Karpas-422 (cell line): ENCODE data around the gene PRKN. TPM values are rescaled to one million over a fixed set of nuclear protein-coding genes. Genes with fewer than 3 reads are reported as not detected.

Source experiments
- DNase-seq: peaks from one replicate; pipeline ENCODE4 v3.0.0-alpha.2; 2015
- H2AFZ ChIP-seq: fragments of 200-600 bp; sonication (generic); 2 replicates; pipeline ENCODE4 v1.6.1; 2014; ENCODE audit warnings: antibody characterized with exemption, low read length, mixed read lengths
- H3K27ac ChIP-seq: fragments of 200-600 bp; sonication (generic); 2 replicates; pipeline ENCODE4 v1.5.1; 2014; ENCODE audit warnings: mild to moderate bottlenecking, low read length, moderate library complexity
- H3K27me3 ChIP-seq: fragments of 200-600 bp; sonication (generic); 2 replicates; pipeline ENCODE4 v1.6.1; 2014; ENCODE audit warnings: low read length, mixed read lengths
- H3K36me3 ChIP-seq: fragments of 200-600 bp; sonication (generic); 2 replicates; pipeline ENCODE4 v1.6.1; 2014; ENCODE audit warnings: low read length, mixed read lengths; ENCODE audit not compliant: insufficient read depth
- H3K4me1 ChIP-seq: fragments of 200-600 bp; sonication (generic); 2 replicates; pipeline ENCODE4 v1.6.1; 2014; ENCODE audit warnings: mild to moderate bottlenecking, low read length, mixed read lengths
- H3K4me2 ChIP-seq: fragments of 200-600 bp; sonication (generic); 2 replicates; pipeline ENCODE4 v1.6.1; 2014; ENCODE audit warnings: low read length, low read depth, mild to moderate bottlenecking; ENCODE audit not compliant: poor library complexity, severe bottlenecking
- H3K4me3 ChIP-seq: fragments of 200-600 bp; sonication (generic); 2 replicates; pipeline ENCODE4 v1.5.1; 2014; ENCODE audit warnings: mild to moderate bottlenecking, antibody characterized with exemption, low read length, mixed read lengths
- H3K79me2 ChIP-seq: fragments of 200-600 bp; sonication (generic); 2 replicates; pipeline ENCODE4 v1.6.1; 2014; ENCODE audit warnings: mild to moderate bottlenecking, low read length, mixed read lengths
- H3K9ac ChIP-seq: fragments of 200-600 bp; sonication (generic); 2 replicates; pipeline ENCODE4 v1.6.0; 2014; ENCODE audit warnings: low read length
- H3K9me2 ChIP-seq: fragments of 200-600 bp; sonication (generic), shearing (Covaris generic); replicated peaks from 2 replicates; pipeline ENCODE4 v1.6.0; 2014; ENCODE audit warnings: mild to moderate bottlenecking, low read length, moderate library complexity; ENCODE audit not compliant: insufficient read depth
- H3K9me3 ChIP-seq: fragments of 300-700, 200-600 bp; sonication (generic); 2 replicates; pipeline ENCODE4 v1.6.1; 2014; ENCODE audit warnings: low read length, mixed read lengths
- H4K20me1 ChIP-seq: fragments of 200-600 bp; sonication (generic); 2 replicates; pipeline ENCODE4 v1.6.1; 2014; ENCODE audit warnings: mild to moderate bottlenecking, antibody characterized with exemption, low read length, low read depth; ENCODE audit not compliant: insufficient read depth
- total RNA-seq: library from RNA; depleted of rRNA; stranded (reverse); fragments of >200 nt; shearing (Covaris generic); gene quantifications from 2 replicates; pipeline ENCODE4 v1.2.3, GENCODE V29; 2014; ENCODE audit warnings: low replicate concordance

The PRKN gene
- total RNA-seq, 1 experiment from 2014 or later, result not detected

DNA sequence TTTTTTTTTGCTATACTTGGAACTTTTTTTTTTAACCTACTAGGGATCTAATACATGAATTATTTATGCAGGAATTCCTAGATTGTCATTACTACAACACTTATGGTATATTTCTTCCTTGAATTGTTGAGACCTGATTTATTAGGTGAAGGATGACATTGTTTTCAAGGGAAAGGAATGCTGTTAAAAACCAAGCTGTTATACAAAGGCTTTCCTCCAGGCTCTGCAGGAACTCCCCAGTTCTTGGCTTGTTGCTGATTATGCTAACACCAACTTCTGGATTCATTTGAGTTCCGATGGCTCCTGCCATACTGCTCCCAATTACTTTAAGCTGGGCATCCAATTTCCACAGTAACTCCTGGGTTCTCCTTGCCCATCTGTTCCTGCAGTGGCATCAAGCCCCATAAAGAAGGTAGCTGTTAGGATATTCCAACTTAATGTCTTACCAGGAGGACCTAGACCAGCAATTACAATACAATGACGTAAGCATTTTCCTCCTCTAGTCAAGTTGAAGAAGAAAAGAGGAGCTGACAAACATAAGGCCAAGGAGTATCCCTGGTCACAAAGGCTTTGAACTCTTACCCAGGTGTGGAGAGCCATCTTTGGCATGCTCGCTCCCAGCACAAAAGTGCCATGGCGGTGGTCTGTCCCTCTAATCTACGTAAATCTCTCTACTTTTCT is 1237.8 kb downstream of the PRKN start:
- Histone ChIP-seq H3K4me1 (no peaks in the 10 kb centered on the region), H3K4me2 (no peak overlapping the region), H3K9me2 (no peaks in the 10 kb centered on the region), H3K27ac (no peak overlapping the region), H3K9ac (no peak overlapping the region), H3K4me3 (no peak overlapping the region), H2AFZ (no peak overlapping the region), H3K79me2 (no peaks in the 10 kb centered on the region), H4K20me1 (no peaks in the 10 kb centered on the region), H3K36me3 (no peaks in the 10 kb centered on the region), H3K9me3 (no peaks in the 10 kb centered on the region), H3K27me3 (no peaks in the 10 kb centered on the region)
- DNase-seq, result no peak

DNA sequence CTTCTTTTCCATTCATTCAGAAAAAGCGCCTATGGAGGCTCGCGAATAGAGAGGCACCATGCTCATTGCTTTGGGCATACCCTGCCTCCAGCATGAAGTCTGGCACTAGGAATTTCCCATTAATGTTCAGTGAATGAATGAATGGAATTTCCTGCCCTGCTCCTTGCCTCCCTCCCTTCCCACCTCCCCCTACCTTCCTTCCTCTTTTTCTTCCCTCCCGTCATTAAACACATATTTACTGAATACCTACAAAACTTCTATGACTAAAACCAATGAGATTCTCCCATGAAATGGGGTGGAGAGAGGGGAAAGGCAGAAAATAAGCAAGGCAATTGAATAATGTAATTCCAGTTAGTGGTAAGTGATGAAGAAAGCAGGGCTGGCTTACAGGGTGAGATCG is 1239.9 kb downstream of the PRKN start:
- Histone ChIP-seq H3K4me1 (no peaks in the 10 kb centered on the region), H3K9me3 (no peaks in the 10 kb centered on the region), H3K36me3 (no peaks in the 10 kb centered on the region), H3K27ac (no peak overlapping the region), H4K20me1 (no peaks in the 10 kb centered on the region), H3K4me3 (no peak overlapping the region), H3K9ac (no peak overlapping the region), H3K27me3 (no peaks in the 10 kb centered on the region), H3K79me2 (no peaks in the 10 kb centered on the region), H3K9me2 (no peaks in the 10 kb centered on the region), H3K4me2 (no peak overlapping the region), H2AFZ (no peak overlapping the region)
- DNase-seq, result no peak

DNA sequence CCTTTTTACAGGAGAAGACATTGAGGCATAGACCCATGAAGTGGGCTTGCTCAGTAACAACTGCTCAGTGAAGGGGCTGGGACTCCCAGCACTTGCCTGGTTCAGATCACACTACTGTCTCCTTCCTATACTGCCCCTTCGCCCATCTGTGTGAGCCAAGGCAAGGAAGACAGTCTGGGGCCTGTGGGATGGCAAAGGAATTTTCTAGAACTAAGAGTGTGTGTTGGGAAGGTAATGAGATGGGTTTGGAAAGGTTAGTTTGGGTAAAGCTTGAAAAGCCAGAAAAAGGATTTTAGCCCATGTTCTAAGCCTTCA is 1240.4 kb downstream of the PRKN start:
- Histone ChIP-seq H3K27ac (no peak overlapping the region), H3K9me3 (no peaks in the 10 kb centered on the region), H3K4me1 (no peaks in the 10 kb centered on the region), H3K9ac (no peak overlapping the region), H3K27me3 (no peaks in the 10 kb centered on the region), H3K9me2 (no peaks in the 10 kb centered on the region), H4K20me1 (no peaks in the 10 kb centered on the region), H3K79me2 (no peaks in the 10 kb centered on the region), H3K4me2 (no peak overlapping the region), H3K36me3 (no peaks in the 10 kb centered on the region), H2AFZ (no peak overlapping the region), H3K4me3 (no peak overlapping the region)
- DNase-seq, result no peak

DNA sequence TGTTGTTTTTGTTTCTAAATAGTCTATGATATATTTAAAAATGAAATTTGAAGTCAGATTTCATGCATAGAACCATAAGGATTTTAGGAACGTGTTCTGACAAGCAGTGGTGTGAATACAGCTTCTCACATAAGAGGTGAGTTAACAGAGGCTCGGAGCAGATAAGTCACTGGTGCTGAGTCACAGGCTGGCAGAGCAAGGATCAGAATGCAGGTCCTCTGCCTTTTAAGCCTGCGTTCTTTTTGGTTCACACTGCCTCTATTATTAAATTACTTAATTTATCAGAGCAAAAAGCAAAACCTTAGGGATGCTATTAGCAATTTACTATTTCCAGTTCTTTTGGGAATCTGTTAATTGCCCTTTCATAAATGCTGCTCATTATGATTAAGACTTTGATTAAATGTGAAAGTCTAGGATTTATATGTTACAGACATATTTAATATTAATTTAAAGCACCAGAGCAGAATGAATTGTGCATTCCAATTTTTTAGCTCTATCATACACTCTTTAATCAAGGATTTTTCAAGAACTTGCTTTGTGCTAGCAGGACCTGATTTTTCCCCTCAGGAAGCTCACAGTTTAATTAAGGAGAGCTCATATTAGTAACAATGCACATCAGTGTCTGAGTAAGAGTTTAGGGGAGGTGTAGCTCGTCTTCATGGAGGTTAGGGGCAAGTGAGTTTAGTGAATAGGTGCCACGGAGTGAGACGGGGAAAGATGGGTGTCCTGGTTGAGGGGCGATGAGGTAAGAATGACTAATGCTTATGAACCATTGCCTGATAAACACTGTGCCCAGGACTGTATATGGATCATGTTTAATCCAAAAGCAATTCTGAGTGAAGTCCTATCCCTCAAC is 1241.0 kb downstream of the PRKN start:
- Histone ChIP-seq H3K9ac (no peak overlapping the region), H3K4me3 (no peak overlapping the region), H3K27me3 (no peaks in the 10 kb centered on the region), H3K36me3 (no peaks in the 10 kb centered on the region), H3K27ac (no peak overlapping the region), H3K4me1 (no peaks in the 10 kb centered on the region), H2AFZ (no peak overlapping the region), H3K9me3 (no peaks in the 10 kb centered on the region), H3K4me2 (no peak overlapping the region), H3K9me2 (no peaks in the 10 kb centered on the region), H4K20me1 (no peaks in the 10 kb centered on the region), H3K79me2 (no peaks in the 10 kb centered on the region)
- DNase-seq, result no peak

DNA sequence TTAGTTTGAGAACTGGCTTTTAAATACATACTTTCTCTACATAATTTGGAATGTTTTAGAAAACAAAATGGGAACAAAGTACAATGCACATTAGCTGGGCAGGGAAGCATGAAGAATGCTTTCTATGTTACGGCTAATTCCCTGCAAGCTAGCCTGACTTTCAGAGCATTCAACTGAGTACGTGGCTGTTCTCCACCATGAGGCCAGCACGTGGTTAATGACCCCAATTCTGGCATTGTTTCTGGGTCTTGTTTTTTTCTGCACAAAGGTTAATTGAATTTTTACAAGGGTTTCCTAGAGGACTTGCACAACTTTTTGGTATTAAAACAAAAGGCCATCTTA is 1245.1 kb downstream of the PRKN start:
- no peak overlapping the region for H2AFZ ChIP-seq
- DNase-seq, result no peak
- no peaks in the 10 kb centered on the region for H3K27me3 ChIP-seq
- H3K9ac ChIP-seq, result no peak overlapping the region
- H3K36me3 ChIP-seq, result no peaks in the 10 kb centered on the region
- no peaks in the 10 kb centered on the region for H4K20me1 ChIP-seq
- no peaks in the 10 kb centered on the region for H3K9me3 ChIP-seq
- no peaks in the 10 kb centered on the region for H3K4me1 ChIP-seq
- H3K27ac ChIP-seq, result no peak overlapping the region
- H3K4me2 ChIP-seq, result no peak overlapping the region
- no peak overlapping the region for H3K4me3 ChIP-seq
- no peaks in the 10 kb centered on the region for H3K79me2 ChIP-seq
- no peaks in the 10 kb centered on the region for H3K9me2 ChIP-seq

DNA sequence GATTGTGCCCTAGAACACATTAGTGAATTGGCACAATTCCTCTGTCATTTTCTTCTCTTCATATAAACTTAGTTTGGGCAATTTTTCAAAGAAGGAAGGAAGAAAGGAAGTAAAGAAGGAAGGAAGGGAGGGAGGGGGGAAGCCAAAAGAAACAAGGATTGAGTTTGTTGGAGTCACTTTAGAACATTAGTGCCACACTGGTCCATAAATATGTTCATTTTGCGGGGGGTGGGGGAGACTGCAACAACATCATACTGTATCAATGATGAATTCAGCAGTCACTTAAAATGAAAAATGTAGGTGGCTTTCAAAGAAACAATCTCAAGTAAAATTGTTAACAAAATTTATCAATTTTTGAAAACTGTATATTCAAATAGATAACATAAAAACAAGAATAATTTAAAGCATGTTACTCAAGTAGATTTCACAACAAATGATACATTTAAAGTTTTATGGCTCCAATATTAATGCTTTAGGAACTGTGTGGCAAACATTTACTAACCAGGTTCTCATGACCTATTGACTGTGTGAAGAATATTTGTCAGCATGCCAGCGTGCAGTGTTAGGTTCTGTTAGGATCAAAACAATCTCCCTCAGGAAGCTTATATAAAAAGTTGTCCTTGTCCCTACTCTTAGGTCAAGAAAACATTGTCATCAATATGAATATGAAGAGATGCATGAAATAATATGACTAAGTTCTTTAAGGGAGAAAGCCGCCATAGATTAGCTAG is 1245.6 kb downstream of the PRKN start:
- Histone ChIP-seq H3K27ac (no peak overlapping the region), H3K79me2 (no peaks in the 10 kb centered on the region), H3K36me3 (no peaks in the 10 kb centered on the region), H3K4me3 (no peak overlapping the region), H2AFZ (no peak overlapping the region), H3K27me3 (no peaks in the 10 kb centered on the region), H3K4me1 (no peaks in the 10 kb centered on the region), H4K20me1 (no peaks in the 10 kb centered on the region), H3K9me2 (no peaks in the 10 kb centered on the region), H3K9ac (no peak overlapping the region), H3K4me2 (no peak overlapping the region), H3K9me3 (no peaks in the 10 kb centered on the region)
- DNase-seq, result no peak

DNA sequence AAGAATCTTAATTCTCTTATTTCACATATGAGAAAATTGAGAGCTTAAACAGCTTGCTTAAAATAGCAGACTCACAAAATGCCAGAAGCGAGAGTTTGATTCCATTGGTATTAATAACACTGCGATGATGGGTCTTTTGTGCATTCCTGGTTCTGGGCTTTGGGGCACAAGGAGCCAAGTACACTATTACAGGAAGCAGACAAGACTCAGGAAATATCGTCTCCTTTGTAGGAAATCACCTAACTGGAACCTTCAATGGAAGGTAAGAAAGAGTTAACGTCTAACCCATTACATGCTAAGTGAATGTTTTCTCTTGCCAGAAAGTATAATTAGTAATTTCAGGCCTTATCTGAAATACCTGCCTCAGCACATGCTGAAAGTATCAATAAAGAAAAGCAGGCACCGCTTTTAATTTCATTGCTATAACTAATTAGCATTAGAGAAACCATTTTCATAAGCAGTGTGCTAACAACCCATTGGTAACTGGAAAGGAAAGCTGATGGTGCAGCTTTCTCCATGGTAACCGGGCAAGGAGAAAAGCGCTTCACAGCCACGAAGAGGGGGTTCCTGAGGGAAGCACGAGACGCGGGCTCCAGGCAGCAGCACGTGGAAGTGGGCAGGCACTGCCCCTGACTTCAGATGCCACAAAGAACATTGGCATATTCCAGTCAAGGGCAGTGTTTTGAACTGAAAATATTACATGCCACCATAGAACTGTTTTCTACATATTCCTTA is 1247.0 kb downstream of the PRKN start:
- no peak for DNase-seq
- no peak overlapping the region for H3K9ac ChIP-seq
- no peak overlapping the region for H3K4me2 ChIP-seq
- H4K20me1 ChIP-seq, result no peaks in the 10 kb centered on the region
- no peaks in the 10 kb centered on the region for H3K9me2 ChIP-seq
- H3K9me3 ChIP-seq, result no peaks in the 10 kb centered on the region
- H3K36me3 ChIP-seq, result no peaks in the 10 kb centered on the region
- H3K27me3 ChIP-seq, result no peaks in the 10 kb centered on the region
- no peaks in the 10 kb centered on the region for H3K4me1 ChIP-seq
- no peak overlapping the region for H3K27ac ChIP-seq
- H3K4me3 ChIP-seq, result no peak overlapping the region
- no peak overlapping the region for H2AFZ ChIP-seq
- H3K79me2 ChIP-seq, result no peaks in the 10 kb centered on the region

DNA sequence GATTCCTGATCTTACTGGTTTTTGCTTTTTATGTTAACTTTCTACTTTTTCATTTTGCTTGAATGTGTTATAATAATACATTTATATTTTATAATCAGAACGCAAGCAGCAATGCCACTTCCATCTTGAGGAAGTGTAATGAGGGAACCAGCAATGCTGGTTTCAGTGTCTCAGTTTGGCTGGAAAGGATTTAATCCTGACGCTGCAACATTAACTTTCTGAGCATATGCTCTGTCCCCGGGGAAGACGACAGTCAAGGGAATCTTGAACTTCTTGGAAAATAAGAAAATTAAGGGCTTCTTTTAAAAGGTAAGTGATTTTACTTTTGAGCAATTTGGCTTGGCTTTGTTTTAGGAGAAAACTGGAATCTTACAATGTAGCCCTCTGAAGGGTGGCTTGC is 1248.2 kb downstream of the PRKN start:
- Histone ChIP-seq H3K9me3 (no peaks in the 10 kb centered on the region), H3K9me2 (no peaks in the 10 kb centered on the region), H3K36me3 (no peaks in the 10 kb centered on the region), H3K27ac (no peak overlapping the region), H2AFZ (no peak overlapping the region), H3K4me3 (no peak overlapping the region), H3K9ac (no peak overlapping the region), H3K4me2 (no peak overlapping the region), H3K4me1 (no peaks in the 10 kb centered on the region), H4K20me1 (no peaks in the 10 kb centered on the region), H3K27me3 (no peaks in the 10 kb centered on the region), H3K79me2 (no peaks in the 10 kb centered on the region)
- DNase-seq, result no peak
